ENCODE measurements around the gene MUC3A. TPM values are rescaled to one million over a fixed set of nuclear protein-coding genes. Genes with fewer than 3 reads are reported as not detected.
"Not testable (repeated sequence)": the region's sequence is repeated elsewhere in the genome, so short reads cannot be mapped to it uniquely, and the experiment has no call there.

Gene MUC3A, protein sequence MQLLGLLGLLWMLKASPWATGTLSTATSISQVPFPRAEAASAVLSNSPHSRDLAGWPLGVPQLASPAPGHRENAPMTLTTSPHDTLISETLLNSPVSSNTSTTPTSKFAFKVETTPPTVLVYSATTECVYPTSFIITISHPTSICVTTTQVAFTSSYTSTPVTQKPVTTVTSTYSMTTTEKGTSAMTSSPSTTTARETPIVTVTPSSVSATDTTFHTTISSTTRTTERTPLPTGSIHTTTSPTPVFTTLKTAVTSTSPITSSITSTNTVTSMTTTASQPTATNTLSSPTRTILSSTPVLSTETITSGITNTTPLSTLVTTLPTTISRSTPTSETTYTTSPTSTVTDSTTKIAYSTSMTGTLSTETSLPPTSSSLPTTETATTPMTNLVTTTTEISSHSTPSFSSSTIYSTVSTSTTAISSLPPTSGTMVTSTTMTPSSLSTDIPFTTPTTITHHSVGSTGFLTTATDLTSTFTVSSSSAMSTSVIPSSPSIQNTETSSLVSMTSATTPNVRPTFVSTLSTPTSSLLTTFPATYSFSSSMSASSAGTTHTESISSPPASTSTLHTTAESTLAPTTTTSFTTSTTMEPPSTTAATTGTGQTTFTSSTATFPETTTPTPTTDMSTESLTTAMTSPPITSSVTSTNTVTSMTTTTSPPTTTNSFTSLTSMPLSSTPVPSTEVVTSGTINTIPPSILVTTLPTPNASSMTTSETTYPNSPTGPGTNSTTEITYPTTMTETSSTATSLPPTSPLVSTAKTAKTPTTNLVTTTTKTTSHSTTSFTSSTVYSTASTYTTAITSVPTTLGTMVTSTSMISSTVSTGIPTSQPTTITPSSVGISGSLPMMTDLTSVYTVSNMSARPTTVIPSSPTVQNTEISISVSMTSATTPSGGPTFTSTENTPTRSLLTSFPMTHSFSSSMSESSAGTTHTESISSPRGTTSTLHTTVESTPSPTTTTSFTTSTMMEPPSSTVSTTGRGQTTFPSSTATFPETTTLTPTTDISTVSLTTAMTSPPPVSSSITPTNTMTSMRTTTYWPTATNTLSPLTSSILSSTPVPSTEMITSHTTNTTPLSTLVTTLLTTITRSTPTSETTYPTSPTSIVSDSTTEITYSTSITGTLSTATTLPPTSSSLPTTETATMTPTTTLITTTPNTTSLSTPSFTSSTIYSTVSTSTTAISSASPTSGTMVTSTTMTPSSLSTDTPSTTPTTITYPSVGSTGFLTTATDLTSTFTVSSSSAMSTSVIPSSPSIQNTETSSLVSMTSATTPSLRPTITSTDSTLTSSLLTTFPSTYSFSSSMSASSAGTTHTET (N-terminal part only)
- not detected in 2 replicates for total RNA-seq (2014; rRNA removed; shearing (Covaris generic))

DNA sequence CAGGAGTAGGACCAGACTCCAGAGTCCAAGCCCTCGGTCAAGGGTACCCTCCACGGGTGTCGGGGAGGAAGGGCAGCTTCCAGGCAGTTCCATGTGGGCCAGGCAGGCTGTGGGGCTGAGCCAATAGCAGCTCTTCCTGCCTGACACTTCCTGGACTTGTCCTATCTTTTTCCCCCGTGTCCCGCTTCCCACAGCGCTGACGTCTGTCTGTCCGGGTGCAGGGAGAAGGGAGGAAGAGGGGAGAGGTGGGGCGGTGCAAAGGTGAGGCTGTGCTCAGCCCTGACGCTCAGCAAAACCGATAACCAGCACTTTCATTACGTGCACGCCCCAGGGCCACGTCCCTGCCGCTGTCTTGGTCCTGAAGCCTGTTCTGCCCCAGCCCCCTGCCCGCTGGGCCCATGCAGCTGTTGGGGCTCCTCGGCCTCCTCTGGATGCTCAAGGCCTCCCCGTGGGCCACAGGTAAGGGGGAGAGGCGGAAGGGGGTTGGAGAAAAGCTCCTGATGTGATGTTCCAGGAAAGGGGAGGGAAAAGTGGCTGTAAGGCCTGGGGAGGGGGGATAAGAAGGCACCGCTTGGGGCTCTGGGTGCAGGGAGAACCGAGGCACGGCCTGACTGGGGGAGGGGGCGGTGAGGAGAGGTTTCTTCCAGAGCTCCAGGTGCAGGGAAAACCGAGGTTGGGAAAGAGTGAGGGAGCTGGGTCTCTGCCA, at the start of gene MUC3A:
MUC3A (plus strand) TSS at position 308 of the 706 bp plus-strand sequence; CDS start at position 399, 91 bp downstream.
- DNase-seq (ENCODE audit: low read depth in 1 of 2, low spot score in 2 of 2) = no peak
- Histone ChIP-seq H3K4me3 (no peak within 1 kb of the TSS), H3K36me3 (no peaks in the 10 kb centered on the region), H3K4me1 (replicated peaks) (no peaks in the 10 kb centered on the region), H3K27me3 (replicated peaks) (peaks cover 31% of the 10 kb centered on the region), H3K27ac (no peak within 1 kb of the TSS), H3K9me3 (replicated peaks) (no peaks in the 10 kb centered on the region)

DNA sequence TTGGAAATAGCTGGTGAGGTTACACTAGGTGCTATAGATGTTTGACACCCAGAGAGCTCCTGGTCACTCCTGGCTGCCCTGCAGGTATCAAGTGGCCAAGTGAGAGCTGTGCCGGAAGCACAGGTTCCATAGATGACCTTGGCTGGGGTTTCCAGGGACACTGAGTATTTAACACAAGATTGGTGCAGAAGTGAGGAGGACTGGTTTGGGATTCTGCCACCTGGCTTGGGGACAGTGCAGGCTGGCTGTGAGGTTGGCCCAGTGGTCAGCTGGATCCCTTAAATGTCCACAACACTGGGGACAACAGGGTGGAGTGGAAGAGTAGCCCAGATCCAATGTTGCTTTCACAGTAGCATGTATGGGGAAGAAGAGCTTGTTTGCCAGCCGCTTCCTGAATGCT, 48.4 kb upstream of the MUC3A start:
- DNase-seq (ENCODE audit: low read depth in 1 of 2, low spot score in 2 of 2) = no peak
- no peak overlapping the region for H3K4me3 ChIP-seq
- peaks cover 3% of the 10 kb centered on the region; the same call in 1 of the 2 replicates for H3K9me3 ChIP-seq (replicated peaks)
- H3K4me1 ChIP-seq (replicated peaks) = peaks cover 13% of the 10 kb centered on the region
- no peaks in the 10 kb centered on the region for H3K36me3 ChIP-seq
- H3K27me3 ChIP-seq (replicated peaks) = peaks cover 29% of the 10 kb centered on the region
- H3K27ac ChIP-seq = no peak overlapping the region

DNA sequence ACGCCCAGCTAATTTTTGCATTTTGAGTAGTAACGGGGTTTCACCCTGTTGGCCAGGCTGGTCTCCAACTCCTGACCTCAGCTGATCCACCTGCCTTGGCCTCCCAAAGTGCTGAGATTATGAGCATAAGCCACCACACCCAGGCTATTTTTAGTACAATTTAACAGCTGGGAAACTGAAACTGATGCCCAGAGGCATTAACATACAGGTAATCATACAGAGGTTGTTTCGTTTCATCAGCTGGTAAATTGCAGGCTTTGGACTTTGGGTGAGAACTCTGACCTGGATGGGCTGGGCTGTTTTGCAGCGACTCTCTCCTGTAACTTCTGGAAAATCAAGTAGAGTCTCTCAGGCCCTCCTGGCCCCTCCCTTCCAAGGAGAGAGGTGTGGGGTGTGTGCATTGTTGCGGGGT, 47.4 kb upstream of the MUC3A start:
- H3K27me3 ChIP-seq (replicated peaks) = peaks cover 20% of the 10 kb centered on the region
- H3K36me3 ChIP-seq = no peaks in the 10 kb centered on the region
- H3K4me3 ChIP-seq = no peak overlapping the region
- peaks cover 4% of the 10 kb centered on the region for H3K4me1 ChIP-seq (replicated peaks)
- no peak for DNase-seq (ENCODE audit: low read depth in 1 of 2, low spot score in 2 of 2)
- no peak overlapping the region for H3K27ac ChIP-seq
- no peaks in the 10 kb centered on the region; the same call in 1 of the 2 replicates for H3K9me3 ChIP-seq (replicated peaks)

DNA sequence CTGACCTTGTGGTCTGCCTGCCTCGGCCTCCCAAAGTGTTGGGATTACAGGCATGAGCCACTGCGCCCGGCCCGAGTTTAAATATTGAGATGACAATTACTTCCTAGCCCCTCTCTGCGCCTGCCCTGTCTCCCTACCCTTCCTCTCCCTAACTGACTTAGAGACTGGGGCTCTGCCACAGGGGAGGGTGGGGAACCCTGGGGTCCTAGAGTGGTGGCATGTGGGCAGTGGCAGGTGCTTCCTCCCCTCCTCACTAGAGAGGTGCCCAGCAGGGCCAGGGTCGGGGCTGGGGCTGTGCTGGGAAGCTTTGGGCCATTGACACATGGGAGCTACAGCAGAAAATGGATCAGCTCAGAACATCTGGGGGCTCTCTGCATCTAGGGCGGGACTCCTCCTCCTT, 46.7 kb upstream of the MUC3A start:
- H3K27ac ChIP-seq = no peak overlapping the region
- H3K36me3 ChIP-seq = no peaks in the 10 kb centered on the region
- H3K27me3 ChIP-seq (replicated peaks) = peaks cover 13% of the 10 kb centered on the region
- no peaks in the 10 kb centered on the region for H3K9me3 ChIP-seq (replicated peaks)
- H3K4me3 ChIP-seq = no peak overlapping the region
- DNase-seq (ENCODE audit: low read depth in 1 of 2, low spot score in 2 of 2) = no peak
- H3K4me1 ChIP-seq (replicated peaks) = no peaks in the 10 kb centered on the region

DNA sequence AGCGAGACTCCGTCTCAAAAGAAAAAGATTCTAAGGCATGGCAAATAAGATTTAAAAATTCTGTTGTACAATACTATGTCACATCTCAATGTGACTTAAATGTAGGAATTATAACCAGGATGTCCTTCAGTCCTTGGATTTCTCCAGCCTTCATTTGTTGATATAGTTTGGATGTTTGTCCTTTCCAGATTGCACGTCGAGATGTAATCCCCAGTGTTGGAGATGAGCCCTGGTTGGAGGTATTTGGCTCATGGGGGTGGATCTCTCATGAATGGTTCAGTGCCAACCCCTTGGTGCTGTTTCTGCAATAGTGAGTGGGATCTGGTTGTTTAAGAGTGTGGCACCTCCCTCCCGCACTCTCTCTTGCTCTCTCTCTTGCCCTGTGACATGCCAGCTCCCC, 40.8 kb upstream of the MUC3A start:
- Histone ChIP-seq H3K36me3 (no peaks in the 10 kb centered on the region), H3K27ac (no peak overlapping the region), H3K27me3 (replicated peaks) (0 out of 2 replicates have a peak, but pooled peaks cover 3% of the 10 kb centered on the region), H3K9me3 (replicated peaks) (no peaks in the 10 kb centered on the region), H3K4me3 (no peak overlapping the region), H3K4me1 (replicated peaks) (no peaks in the 10 kb centered on the region)
- no peak for DNase-seq (ENCODE audit: low read depth in 1 of 2, low spot score in 2 of 2)

DNA sequence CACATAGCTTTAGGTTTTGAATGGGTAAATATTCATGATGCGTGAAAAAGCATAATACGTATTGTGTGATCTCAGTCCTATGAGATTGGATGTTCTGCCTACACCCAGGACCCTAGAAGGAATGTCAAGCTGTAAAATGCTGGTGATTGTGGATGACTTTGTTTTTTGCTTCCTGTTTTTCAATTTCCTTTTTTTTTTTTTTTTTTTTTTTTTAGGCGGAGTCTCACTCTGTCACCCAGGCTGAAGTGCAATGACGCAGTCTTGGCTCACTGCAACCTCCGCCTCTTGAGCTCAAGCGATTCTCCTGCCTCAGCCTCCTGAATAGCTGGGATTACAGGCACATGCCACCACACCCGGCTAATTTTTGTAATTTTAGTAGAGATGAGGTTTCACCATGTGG, 38.9 kb upstream of the MUC3A start:
- H3K36me3 ChIP-seq; H3K27ac ChIP-seq; H3K9me3 ChIP-seq (replicated peaks); DNase-seq (ENCODE audit: low read depth in 1 of 2, low spot score in 2 of 2); H3K27me3 ChIP-seq (replicated peaks); H3K4me1 ChIP-seq (replicated peaks); H3K4me3 ChIP-seq: not testable (repeated sequence)

DNA sequence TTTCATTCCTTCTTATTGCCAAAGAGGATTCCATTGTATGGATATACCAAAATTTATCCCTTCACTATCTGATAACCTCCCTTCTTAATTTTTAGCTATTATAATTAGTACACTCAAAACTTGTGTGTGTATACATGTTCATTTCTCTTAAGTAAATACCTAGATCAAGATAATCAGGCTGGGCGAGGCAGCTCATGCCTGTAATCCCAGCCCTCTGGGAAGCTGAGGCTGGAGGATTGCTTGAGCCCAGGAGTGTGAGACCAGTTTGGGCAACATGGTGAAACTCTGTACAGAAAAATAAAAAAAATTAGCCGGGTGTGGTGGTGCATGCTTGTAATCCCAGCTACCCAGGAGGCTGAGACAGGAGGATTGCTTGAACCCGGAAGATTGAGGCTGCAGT, 37.9 kb upstream of the MUC3A start:
- no peaks in the 10 kb centered on the region for H3K4me1 ChIP-seq (replicated peaks)
- DNase-seq (ENCODE audit: low read depth in 1 of 2, low spot score in 2 of 2) = no peak
- no peaks in the 10 kb centered on the region for H3K9me3 ChIP-seq (replicated peaks)
- no peak overlapping the region for H3K4me3 ChIP-seq
- H3K27ac ChIP-seq = no peak overlapping the region
- no peaks in the 10 kb centered on the region for H3K36me3 ChIP-seq
- 0 out of 2 replicates have a peak, but pooled peaks cover 3% of the 10 kb centered on the region for H3K27me3 ChIP-seq (replicated peaks)

DNA sequence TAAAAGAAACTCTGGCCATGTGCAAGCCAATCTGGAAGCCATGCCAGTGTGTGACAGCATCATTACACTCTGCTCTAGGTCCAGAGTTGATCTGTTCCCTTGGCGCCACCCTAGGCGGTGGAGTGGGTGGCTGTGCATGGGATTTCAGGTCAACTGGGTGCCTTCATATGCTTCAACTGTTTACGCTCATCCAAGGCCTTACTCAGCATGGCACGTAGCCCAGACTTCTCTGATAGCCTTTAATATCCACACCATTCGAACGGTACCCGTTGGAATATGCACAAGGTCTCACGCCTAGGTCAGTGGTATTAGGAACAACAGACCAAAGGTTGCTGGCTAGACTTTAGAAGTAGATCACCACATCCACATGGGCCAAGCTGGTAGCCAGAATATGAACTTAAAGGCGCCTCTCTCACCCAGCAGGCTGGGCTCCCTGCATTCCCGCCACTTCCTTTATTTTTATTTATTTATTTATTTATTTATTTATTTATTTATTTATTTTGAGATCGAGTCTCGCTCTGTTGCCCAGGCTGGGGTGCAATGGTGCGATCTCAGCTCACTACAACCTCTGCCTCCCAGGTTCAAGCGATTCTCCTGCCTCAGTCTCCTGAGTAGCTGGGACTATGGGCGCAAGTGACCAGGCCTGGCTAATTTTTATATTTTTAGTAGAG, 35.0 kb upstream of the MUC3A start:
- Histone ChIP-seq H3K27me3 (replicated peaks) (0 out of 2 replicates have a peak, but pooled peaks cover 7% of the 10 kb centered on the region), H3K27ac (no peak overlapping the region), H3K36me3 (no peaks in the 10 kb centered on the region), H3K4me3 (no peak overlapping the region), H3K9me3 (replicated peaks) (no peaks in the 10 kb centered on the region), H3K4me1 (replicated peaks) (no peaks in the 10 kb centered on the region)
- no peak for DNase-seq (ENCODE audit: low read depth in 1 of 2, low spot score in 2 of 2)

DNA sequence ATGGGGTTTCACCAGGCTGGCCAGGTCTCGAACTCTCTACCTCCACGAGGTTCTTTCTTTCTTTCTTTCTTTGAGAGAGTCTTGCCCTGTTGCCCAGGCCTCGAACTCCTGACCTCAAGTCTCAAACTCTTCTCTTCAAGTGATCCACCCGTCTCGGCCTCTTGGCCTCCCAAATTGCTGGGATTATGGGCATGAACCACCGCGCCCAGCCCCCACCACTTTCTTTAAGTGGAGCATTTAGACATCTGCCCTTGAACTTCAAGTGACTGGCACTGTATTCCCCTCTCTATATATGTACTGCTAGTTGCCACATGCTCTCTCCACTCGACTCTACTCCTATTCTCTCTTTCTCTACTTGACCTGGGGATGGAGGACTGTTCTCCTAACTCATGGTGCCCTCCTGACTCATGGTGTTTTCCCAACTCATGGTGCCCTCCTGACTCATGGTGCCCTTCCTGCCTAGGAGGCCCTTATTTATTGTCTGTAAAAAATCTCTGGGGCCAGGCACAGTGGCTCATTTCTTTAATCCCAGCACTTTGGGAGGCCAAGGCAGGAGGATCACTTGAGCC, 34.4 kb upstream of the MUC3A start:
- Histone ChIP-seq H3K27me3 (replicated peaks) (0 out of 2 replicates have a peak, but pooled peaks cover 7% of the 10 kb centered on the region), H3K36me3 (no peaks in the 10 kb centered on the region), H3K27ac (no peak overlapping the region), H3K4me1 (replicated peaks) (no peaks in the 10 kb centered on the region), H3K4me3 (no peak overlapping the region), H3K9me3 (replicated peaks) (no peaks in the 10 kb centered on the region)
- DNase-seq (ENCODE audit: low read depth in 1 of 2, low spot score in 2 of 2) = no peak

DNA sequence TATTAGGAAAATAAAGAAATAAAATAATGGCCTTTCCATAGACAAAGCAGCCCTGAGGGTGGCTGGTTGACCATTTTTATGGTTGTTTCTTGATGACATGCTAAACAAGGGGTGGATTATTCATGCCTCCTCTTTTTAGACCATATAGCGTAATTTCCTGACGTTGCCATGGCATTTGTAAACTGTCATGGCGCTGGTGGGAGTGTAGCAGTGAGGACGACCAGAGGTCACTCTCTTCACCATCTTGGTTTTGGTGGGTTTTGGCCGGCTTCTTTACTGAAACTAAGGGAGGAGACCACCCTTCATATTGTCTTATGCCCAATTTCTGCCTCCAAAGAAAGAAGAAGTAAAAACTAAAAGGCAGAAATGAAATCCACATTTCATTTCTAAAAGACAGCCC, 30.0 kb upstream of the MUC3A start:
- not testable (repeated sequence) for H3K36me3 ChIP-seq; H3K9me3 ChIP-seq (replicated peaks); H3K27ac ChIP-seq; H3K4me1 ChIP-seq (replicated peaks); H3K4me3 ChIP-seq; DNase-seq (ENCODE audit: low read depth in 1 of 2, low spot score in 2 of 2); H3K27me3 ChIP-seq (replicated peaks)

DNA sequence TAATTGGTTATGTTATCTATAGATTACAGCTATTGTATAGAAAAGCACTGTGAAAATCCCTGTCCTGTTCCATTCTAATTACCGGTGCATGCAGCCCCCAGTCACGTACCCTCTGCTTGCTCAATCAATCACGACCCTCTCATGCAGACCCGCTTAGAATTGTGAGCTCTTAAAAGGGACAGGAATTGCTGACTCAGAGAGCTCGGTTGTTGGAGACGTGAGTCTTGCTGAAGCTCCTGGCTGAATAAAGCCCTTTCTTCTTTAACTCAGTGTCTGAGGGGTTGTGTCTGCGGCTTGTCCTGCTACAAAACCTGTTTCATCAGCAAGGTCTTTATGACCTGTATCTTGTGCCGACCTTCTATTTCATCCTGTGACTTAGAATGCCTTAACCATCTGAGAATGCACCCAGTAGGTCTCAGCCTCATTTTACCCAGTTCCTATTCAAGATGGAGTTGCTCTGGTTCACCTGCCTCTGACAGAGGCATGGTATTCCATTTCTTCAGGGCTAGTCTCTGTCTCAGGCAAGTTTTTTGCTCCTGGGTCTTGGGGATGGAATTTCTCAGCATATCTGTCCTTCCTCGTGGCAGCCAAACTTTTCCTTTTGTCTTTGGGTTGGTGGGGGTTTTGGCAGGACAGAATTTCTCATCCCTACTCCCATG, 29.4 kb upstream of the MUC3A start:
- H3K27me3 ChIP-seq (replicated peaks); H3K27ac ChIP-seq; H3K4me1 ChIP-seq (replicated peaks); DNase-seq (ENCODE audit: low read depth in 1 of 2, low spot score in 2 of 2); H3K36me3 ChIP-seq; H3K9me3 ChIP-seq (replicated peaks); H3K4me3 ChIP-seq: not testable (repeated sequence)

DNA sequence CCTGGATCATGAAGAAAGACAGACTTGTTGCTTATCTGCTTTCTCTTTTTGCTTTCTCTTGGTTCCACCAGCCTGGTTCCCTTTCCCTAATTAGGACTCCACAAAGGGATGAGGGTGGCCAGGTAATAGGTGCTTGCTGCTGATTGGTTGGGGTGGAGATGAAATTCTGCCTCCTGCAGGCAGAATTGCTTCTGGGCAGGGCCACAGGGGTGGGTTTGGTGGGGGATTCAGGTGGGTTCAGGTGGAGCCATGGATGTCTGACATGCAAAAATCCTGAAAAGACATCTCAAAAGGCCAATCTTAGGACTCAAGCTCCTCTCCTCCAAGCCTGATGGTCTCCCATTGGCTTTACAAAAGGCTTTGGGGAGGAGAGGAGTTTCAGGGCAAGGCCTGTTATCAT, 28.3 kb upstream of the MUC3A start:
- Histone ChIP-seq H3K36me3 (no peaks in the 10 kb centered on the region), H3K4me1 (replicated peaks) (no peaks in the 10 kb centered on the region), H3K9me3 (replicated peaks) (no peaks in the 10 kb centered on the region), H3K27me3 (replicated peaks) (0 out of 2 replicates have a peak, but pooled peaks cover 8% of the 10 kb centered on the region), H3K27ac (no peak overlapping the region), H3K4me3 (no peak overlapping the region)
- no peak for DNase-seq (ENCODE audit: low read depth in 1 of 2, low spot score in 2 of 2)

Data from SJSA1 (cell line).